ENCODE measurements around the gene DHTKD1. TPM values are rescaled to one million over a fixed set of nuclear protein-coding genes. Genes with fewer than 3 reads are reported as not detected.

The DHTKD1 gene, protein sequence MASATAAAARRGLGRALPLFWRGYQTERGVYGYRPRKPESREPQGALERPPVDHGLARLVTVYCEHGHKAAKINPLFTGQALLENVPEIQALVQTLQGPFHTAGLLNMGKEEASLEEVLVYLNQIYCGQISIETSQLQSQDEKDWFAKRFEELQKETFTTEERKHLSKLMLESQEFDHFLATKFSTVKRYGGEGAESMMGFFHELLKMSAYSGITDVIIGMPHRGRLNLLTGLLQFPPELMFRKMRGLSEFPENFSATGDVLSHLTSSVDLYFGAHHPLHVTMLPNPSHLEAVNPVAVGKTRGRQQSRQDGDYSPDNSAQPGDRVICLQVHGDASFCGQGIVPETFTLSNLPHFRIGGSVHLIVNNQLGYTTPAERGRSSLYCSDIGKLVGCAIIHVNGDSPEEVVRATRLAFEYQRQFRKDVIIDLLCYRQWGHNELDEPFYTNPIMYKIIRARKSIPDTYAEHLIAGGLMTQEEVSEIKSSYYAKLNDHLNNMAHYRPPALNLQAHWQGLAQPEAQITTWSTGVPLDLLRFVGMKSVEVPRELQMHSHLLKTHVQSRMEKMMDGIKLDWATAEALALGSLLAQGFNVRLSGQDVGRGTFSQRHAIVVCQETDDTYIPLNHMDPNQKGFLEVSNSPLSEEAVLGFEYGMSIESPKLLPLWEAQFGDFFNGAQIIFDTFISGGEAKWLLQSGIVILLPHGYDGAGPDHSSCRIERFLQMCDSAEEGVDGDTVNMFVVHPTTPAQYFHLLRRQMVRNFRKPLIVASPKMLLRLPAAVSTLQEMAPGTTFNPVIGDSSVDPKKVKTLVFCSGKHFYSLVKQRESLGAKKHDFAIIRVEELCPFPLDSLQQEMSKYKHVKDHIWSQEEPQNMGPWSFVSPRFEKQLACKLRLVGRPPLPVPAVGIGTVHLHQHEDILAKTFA
- 6.5 and 15.5 TPM in 2 replicates for total RNA-seq (2014; rRNA removed; shearing (Covaris generic); ENCODE audit: low replicate concordance)

DNA sequence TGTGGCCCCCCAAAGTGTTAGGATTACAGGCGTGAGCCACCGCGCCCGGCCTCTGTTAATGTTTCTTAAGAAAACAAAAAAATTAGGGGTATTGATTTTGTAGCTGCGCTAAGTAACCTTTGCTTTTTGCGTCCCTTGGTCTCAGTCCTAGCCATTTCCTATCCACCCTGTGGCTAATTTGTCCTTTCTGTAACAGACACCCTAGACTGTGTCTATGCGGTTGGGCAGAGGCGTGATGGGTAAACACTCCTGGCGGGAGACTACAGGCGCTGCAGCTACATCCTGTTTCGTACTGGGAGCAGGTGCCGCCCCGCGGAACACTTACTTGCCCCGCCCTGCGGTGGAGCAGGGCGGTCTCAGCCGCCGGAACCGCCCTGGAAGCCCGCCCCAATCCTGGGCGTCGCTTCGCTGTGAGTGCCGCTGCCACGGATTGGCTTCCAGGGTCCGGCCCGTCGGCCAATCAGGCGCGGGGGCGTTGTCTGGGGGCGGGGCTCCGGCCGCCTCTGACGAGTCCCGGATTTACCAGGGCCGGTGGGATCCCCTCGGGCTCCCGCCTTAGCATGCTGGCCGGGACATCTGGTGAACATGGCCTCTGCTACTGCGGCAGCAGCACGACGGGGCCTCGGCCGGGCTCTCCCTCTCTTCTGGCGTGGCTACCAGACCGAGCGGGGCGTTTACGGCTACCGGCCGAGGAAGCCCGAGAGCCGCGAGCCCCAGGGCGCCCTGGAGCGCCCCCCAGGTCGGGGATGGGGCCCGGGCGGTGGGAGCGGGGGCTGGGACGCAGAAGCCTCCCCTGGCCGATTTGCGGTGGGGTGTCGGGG lies at the start of gene DHTKD1:
TSS of gene DHTKD1 (plus strand) at position 506 of the 821 bp plus-strand sequence. CDS start at position 586, 80 bp downstream.
- H3K36me3 ChIP-seq, result no peaks in the 10 kb centered on the region
- no peaks in the 10 kb centered on the region for H3K9me3 ChIP-seq
- DNase-seq, result peak; percentile 98
- no peaks in the 10 kb centered on the region for H3K27me3 ChIP-seq
- peak within 1 kb of the TSS; percentile 90 for H3K4me3 ChIP-seq

- Histone ChIP-seq H3K9me3 (no peaks in the 10 kb centered on the region), H3K36me3 (peaks cover 39% of the 10 kb centered on the region), H3K4me3 (no peak overlapping the region), H3K27me3 (no peaks in the 10 kb centered on the region)
- no peak for DNase-seq
These were observed 49.3 kb upstream of the DHTKD1 start for GRCh38 chr10:12019283-12019971.

DNA sequence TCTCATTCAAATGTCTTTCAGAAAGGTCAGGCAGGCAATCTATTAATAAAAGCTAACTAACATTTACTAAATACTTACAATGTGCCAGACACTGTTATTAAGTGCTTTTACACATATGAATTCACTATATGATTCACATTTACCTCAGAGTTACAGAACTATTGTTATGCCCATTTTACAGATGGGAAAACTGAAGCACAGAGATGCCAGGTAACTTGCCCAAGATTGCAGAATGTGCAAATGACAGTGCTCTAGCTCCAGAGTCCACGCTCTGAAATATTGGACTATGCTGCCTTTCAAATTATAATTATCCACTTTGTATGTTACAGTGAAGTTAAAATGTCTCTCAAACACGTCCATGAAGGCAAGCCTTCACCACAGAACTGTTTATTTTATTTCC lies 48.2 kb upstream of the DHTKD1 start:
- H3K4me3 ChIP-seq, result no peak overlapping the region
- H3K9me3 ChIP-seq, result no peaks in the 10 kb centered on the region
- H3K36me3 ChIP-seq, result peaks cover 36% of the 10 kb centered on the region
- no peak for DNase-seq
- no peaks in the 10 kb centered on the region for H3K27me3 ChIP-seq

DNA sequence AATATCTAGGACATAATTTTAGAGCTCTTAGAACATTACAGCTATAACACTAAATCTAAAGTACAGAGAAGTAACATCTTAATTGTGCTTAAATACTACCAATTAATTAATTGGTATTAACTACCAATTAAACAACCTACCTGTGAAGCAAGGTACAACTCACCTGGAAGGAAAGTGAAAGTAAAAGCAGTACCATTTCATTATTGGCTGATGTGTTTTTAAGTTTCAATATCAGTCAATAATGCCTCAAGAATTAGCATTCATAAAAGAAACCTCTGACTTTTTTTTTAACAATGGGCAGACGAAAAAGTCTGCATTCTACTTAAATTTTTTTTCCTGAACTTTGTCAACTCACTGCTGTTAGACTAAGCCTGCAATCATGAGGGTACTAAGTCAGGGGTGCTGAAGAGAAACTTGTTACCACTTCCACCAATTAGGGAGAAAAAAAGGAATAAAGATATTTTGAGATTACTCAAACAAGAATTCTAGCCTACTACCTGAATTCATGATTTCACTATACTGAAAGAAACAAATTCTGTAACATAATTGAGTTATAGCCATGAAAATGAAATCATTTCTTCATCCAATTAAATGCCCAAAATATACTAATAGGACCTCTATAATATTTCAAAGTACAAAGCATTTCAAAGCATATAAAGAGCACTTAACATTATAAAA lies 46.0 kb upstream of the DHTKD1 start:
- Histone ChIP-seq H3K9me3 (no peaks in the 10 kb centered on the region), H3K4me3 (no peak overlapping the region), H3K27me3 (no peaks in the 10 kb centered on the region)

DNA sequence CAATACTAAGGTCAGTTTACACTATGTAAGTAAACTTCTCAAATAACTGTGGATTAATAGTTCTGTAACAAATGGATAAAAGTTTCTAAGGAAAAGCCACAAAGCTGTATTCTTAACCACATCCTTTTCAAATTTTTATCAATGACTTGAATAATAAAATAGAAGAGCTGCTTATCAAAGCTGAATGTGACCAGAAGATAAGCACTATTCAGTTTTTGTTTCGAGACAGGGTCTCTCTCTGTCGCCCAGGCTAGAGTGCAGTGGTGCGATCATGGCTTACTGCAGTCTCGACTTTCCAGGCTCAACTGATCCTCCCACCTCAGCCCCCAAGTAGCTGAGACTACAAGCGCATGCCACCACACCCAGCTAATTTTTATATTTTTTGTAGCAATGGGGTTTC lies 43.2 kb upstream of the DHTKD1 start:
- no peak for DNase-seq
- no peak overlapping the region for H3K4me3 ChIP-seq
- no peaks in the 10 kb centered on the region for H3K9me3 ChIP-seq
- H3K27me3 ChIP-seq, result no peaks in the 10 kb centered on the region
- H3K36me3 ChIP-seq, result peaks cover 59% of the 10 kb centered on the region

More for the DNA sequence above, 46.0 kb upstream of the DHTKD1 start:
- DNase-seq, result no peak
- H3K36me3 ChIP-seq, result peaks cover 42% of the 10 kb centered on the region

- no peak for DNase-seq
These were observed 41.2 kb upstream of the DHTKD1 start for GRCh38 chr10:12027539-12027938.

DNA sequence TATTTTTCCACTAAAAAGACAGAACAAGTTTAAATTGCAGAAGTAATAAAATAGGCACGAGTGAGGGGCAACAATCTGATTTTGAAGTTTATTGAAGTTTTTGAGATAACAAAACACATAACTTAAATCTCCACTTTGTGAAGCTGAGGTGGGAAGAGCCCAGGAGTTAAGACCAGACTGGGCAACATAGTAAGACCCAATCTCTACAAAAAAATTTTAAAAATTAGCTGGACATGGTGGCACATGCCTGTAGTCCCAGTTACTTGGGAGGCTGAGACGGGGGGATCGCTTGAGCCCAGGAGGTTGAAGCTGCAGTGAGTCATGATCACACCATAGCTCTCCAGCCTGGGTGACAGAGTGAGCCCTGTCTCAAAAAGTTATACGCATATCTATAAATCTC lies 37.4 kb upstream of the DHTKD1 start:
- no peak overlapping the region for H3K4me3 ChIP-seq
- H3K27me3 ChIP-seq, result no peaks in the 10 kb centered on the region
- no peaks in the 10 kb centered on the region for H3K9me3 ChIP-seq
- DNase-seq, result no peak
- peaks cover 65% of the 10 kb centered on the region for H3K36me3 ChIP-seq

More at GRCh38 chr10:12027539-12027938, 41.2 kb upstream of the DHTKD1 start:
- H3K9me3 ChIP-seq, result no peaks in the 10 kb centered on the region
- H3K4me3 ChIP-seq, result no peak overlapping the region
- peaks cover 53% of the 10 kb centered on the region for H3K36me3 ChIP-seq
- H3K27me3 ChIP-seq, result no peaks in the 10 kb centered on the region

GRCh38 chr10:12036073-12036655 lies 32.6 kb upstream of the DHTKD1 start:
- Histone ChIP-seq H3K27me3 (no peaks in the 10 kb centered on the region), H3K4me3 (no peak overlapping the region), H3K9me3 (no peaks in the 10 kb centered on the region), H3K36me3 (peaks cover 46% of the 10 kb centered on the region)
- no peak for DNase-seq

- Histone ChIP-seq H3K4me3 (peak overlapping the region; percentile 100), H3K36me3 (peaks cover 14% of the 10 kb centered on the region), H3K27me3 (no peaks in the 10 kb centered on the region), H3K9me3 (no peaks in the 10 kb centered on the region)
- peak; percentile 9 for DNase-seq
These were observed 26.9 kb upstream of the DHTKD1 start for GRCh38 chr10:12041766-12042408.

GRCh38 chr10:12042409-12042796 lies 26.4 kb upstream of the DHTKD1 start:
- Histone ChIP-seq H3K27me3 (no peaks in the 10 kb centered on the region), H3K9me3 (no peaks in the 10 kb centered on the region), H3K4me3 (peak overlapping the region; percentile 100), H3K36me3 (peaks cover 14% of the 10 kb centered on the region)
- peak; percentile 54 for DNase-seq

DNA sequence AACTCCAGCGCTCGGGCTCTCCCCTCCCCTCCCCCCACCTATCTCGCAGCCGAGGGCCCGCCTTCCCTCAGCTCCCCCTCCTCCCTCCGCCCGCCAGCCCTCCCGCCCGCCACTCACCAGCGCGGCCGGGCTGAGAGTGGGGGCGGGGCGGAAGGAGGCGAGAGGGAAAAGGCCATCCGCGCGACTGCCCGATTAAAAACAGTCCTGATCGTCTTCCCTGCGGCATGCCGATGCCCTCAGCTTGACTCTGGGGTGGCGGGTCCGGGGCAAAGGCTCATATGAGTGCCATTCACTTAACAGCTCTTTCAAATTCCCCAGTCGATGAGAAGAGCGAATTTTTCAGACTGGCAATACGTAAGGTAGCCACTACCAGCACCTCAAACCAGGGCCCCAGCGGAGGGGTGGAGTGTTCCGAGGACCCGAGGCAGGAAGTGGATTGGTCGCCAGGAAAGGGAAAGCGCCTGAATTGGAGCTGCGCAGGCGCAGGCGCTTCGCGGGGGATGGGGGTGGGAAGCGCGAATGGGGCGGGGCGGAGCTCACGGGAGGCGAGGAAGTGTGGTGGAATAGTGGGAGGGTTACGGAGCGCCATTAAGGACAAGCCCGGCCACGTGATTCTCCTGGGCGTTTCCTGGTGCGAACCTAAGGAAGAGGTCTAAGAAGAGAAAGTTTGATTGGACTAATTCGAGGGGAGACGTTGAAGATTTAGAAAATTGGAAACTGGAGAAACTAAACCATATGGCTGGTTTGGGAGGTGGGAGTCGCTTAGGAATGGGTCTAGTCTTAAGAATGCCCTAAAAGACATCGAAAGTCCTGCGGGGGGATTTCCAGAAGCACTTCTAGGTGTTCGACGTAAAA lies 25.7 kb upstream of the DHTKD1 start, which contains the start of gene UPF2:
TSS of gene UPF2 (minus strand) at position 13 of the 855 bp plus-strand sequence. CDS start 7,386 bp downstream, outside the sequence.
- Histone ChIP-seq H3K27me3 (no peaks in the 10 kb centered on the region), H3K4me3 (peak within 1 kb of the TSS; percentile 100), H3K9me3 (no peaks in the 10 kb centered on the region), H3K36me3 (peaks cover 14% of the 10 kb centered on the region)
- peak; percentile 98 for DNase-seq

DNA sequence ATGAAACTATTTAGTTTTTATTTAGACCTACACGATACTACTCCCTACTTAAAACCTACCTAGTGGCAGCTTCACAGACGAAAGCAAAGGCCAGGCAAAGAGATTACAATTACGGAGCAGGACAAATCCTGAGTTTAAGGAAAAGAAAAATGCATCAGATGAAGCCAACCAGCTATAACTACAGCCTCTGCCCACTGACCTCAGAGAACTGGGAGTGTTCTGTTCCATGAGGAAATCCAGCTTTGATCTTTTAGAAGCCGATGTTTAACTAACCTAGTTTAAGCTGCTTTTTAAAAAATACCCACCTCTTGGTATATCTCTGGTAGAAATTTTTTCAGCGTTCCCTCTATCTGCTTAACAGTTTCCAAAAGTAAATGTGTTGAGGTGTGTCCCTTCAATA lies 23.2 kb upstream of the DHTKD1 start:
- DNase-seq, result no peak
- H3K9me3 ChIP-seq, result no peaks in the 10 kb centered on the region
- H3K4me3 ChIP-seq, result no peak overlapping the region
- peaks cover 7% of the 10 kb centered on the region for H3K36me3 ChIP-seq
- no peaks in the 10 kb centered on the region for H3K27me3 ChIP-seq

- Histone ChIP-seq H3K27me3 (no peaks in the 10 kb centered on the region), H3K36me3 (no peaks in the 10 kb centered on the region), H3K4me3 (no peak overlapping the region), H3K9me3 (no peaks in the 10 kb centered on the region)
- DNase-seq, result no peak
These were observed 20.2 kb upstream of the DHTKD1 start for GRCh38 chr10:12048547-12048946.

- no peak for DNase-seq
- Histone ChIP-seq H3K27me3 (no peaks in the 10 kb centered on the region), H3K9me3 (no peaks in the 10 kb centered on the region)
These were observed 18.2 kb upstream of the DHTKD1 start for GRCh38 chr10:12050528-12050927.

More at GRCh38 chr10:12050528-12050927, 18.2 kb upstream of the DHTKD1 start:
- Histone ChIP-seq H3K36me3 (no peaks in the 10 kb centered on the region), H3K4me3 (no peak overlapping the region)
